Common myeloid progenitor, CD34-positive (primary cell): ENCODE data around the gene ALDOB.

Experiments used
- CTCF ChIA-PET: fragments of 350-600 bp; sonication (Branson Sonifier 250); formaldehyde crosslinking; loops from one replicate; lab custom pipeline; 2021; ENCODE audit warnings: antibody characterized with exemption; lab: Charles Lee
- POLR2A ChIA-PET: fragments of 350-600 bp; sonication (Branson Sonifier 250); formaldehyde crosslinking; loops from one replicate; lab custom pipeline; 2021; ENCODE audit warnings: antibody characterized with exemption; lab: Charles Lee
- DNase-seq, 3 donors: peaks; one replicate each; pipeline versions ENCODE4 v3.0.0 to v3.0.0-alpha.2; 2013
- H3K27ac ChIP-seq, 2 experiments: 1 replicate in 1 of 2; 2 replicates in 1 of 2; pipeline ENCODE4 v1.7.0; 2013; ENCODE audit warnings: inconsistent platforms in 2 of 2, low read length in 2 of 2, mild to moderate bottlenecking in 2 of 2, low read depth in 1 of 2, moderate library complexity in 1 of 2; ENCODE audit not compliant: severe bottlenecking in 2 of 2, insufficient read depth in 1 of 2, poor library complexity in 1 of 2
- H3K27me3 ChIP-seq, 5 experiments: replicated peaks in 2 of 5; 1 replicate in 3 of 5; 2 replicates in 2 of 5; pipeline versions ENCODE4 v1.6.1 to v1.7.0; 2013; ENCODE audit warnings: low read length in 4 of 5, mild to moderate bottlenecking in 2 of 5, moderate library complexity in 2 of 5, inconsistent platforms in 1 of 5; ENCODE audit not compliant: insufficient read depth in 5 of 5, control insufficient read depth in 4 of 5
- H3K36me3 ChIP-seq, 4 experiments: 1 replicate in 2 of 4; 2 replicates in 2 of 4; pipeline versions ENCODE4 v1.6.1 to v1.7.0; 2013; ENCODE audit warnings: low read length in 3 of 4, control low read depth in 1 of 4, mild to moderate bottlenecking in 1 of 4; ENCODE audit not compliant: control insufficient read depth in 4 of 4, insufficient read depth in 4 of 4
- H3K4me1 ChIP-seq, 4 experiments: 1 replicate in 3 of 4; 2 replicates in 1 of 4; pipeline versions ENCODE4 v1.6.1 to v1.7.1; 2013; ENCODE audit warnings: low read length in 3 of 4, mild to moderate bottlenecking in 3 of 4, control low read depth in 1 of 4, inconsistent platforms in 1 of 4, moderate library complexity in 1 of 4; ENCODE audit not compliant: control insufficient read depth in 4 of 4, insufficient read depth in 4 of 4; ENCODE audit errors: control extremely low read depth in 1 of 4
- H3K4me3 ChIP-seq, 7 experiments: 1 replicate in 4 of 7; 2 replicates in 3 of 7; pipeline versions ENCODE4 v1.5.1 to v1.7.0; 2013; ENCODE audit warnings: mild to moderate bottlenecking in 7 of 7, low read length in 6 of 7, moderate library complexity in 6 of 7, inconsistent platforms in 2 of 7, low read depth in 2 of 7, control low read depth in 1 of 7; ENCODE audit not compliant: insufficient read depth in 4 of 7, control insufficient read depth in 1 of 7; ENCODE audit errors: extremely low read depth in 1 of 7
- H3K9me3 ChIP-seq, 5 experiments: 1 replicate in 4 of 5; 2 replicates in 1 of 5; pipeline versions ENCODE4 v1.6.1 to v1.7.1; 2013; ENCODE audit warnings: low read length in 4 of 5, mild to moderate bottlenecking in 2 of 5, inconsistent platforms in 1 of 5, low read depth in 1 of 5, moderate library complexity in 1 of 5; ENCODE audit not compliant: control insufficient read depth in 4 of 5, insufficient read depth in 2 of 5; ENCODE audit errors: control extremely low read depth in 1 of 5
- WGBS: methylation state at CpG from one replicate; pipeline ENCODE4 v1.1.5; 2013; ENCODE audit not compliant: insufficient coverage; 5-methylcytosine and 5-hydroxymethylcytosine counted together

Gene ALDOB

DNA sequence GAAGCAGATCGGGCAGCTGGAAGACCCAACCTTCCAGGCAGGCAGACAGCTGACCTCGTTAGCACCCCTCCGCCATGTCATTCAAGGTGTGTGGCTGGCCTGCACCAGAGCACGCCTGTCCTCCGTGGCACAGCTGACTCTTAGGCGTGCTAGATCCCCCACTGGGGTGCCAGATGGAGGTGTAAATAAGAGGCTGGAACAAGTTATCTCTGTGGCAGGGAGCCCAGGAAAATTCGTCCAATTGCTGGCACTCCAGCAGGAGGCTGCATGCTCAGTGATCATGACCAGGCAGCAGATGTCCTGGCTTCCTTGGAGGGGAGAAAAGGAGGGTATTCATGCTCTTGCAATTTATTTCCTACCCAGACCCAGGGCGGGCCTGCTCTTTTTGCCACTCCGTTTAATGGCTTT is 7.8 kb upstream of the ALDOB start:
- H3K4me3 ChIP-seq, result no peak overlapping the region
- H3K36me3 ChIP-seq, result no peaks in the 10 kb centered on the region
- 89% methylated on average over 7 of the region's 9 CpGs for WGBS
- H3K4me1 ChIP-seq, result no peaks in the 10 kb centered on the region
- DNase-seq, result no peak
- no peaks in the 10 kb centered on the region for H3K9me3 ChIP-seq
- CTCF ChIA-PET, result interaction anchor here (0.9 kb wide), 1 partner anchor 90 kb away, joined by 3 read pairs; no protein-coding TSS in a partner anchor
- POLR2A ChIA-PET, result no interaction called here
- H3K27me3 ChIP-seq, result peaks cover 0 to 7% (median 2%) of the 10 kb centered on the region in 5 experiments
- H3K27ac ChIP-seq, result no peak overlapping the region

DNA sequence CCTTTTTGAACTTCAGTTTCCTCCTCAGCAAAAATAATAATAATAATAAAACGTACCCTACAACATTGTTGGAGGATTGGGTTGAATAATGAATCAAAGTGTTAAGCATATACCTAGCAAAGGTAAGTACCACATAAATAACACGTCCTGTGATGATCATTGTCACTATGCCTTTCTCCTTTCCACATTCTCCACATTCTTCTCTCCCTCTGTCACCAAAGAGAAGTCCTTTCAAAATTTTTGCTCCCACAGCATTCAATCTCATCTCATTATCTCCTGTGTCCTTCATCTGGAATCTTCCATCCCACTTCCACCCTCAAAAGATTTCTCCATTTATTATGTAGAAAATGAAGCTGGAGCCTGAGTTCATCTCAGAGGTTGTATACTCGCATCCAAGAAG is 7.2 kb upstream of the ALDOB start:
- H3K36me3 ChIP-seq, result no peaks in the 10 kb centered on the region
- H3K27me3 ChIP-seq, result peaks cover 0 to 7% (median 2%) of the 10 kb centered on the region in 5 experiments
- WGBS, result no CpG with 5 or more reads among the region's 3 CpGs
- H3K27ac ChIP-seq, result no peak overlapping the region
- H3K9me3 ChIP-seq, result no peaks in the 10 kb centered on the region
- CTCF ChIA-PET, result no interaction called here
- H3K4me3 ChIP-seq, result no peak overlapping the region
- DNase-seq, result no peak
- POLR2A ChIA-PET, result no interaction called here
- H3K4me1 ChIP-seq, result no peaks in the 10 kb centered on the region

GRCh38 chr9:101442318-101442717 is 6.7 kb upstream of the ALDOB start:
- Histone ChIP-seq H3K9me3 (no peaks in the 10 kb centered on the region), H3K4me3 (no peak overlapping the region), H3K4me1 (no peaks in the 10 kb centered on the region), H3K36me3 (no peaks in the 10 kb centered on the region), H3K27me3 (peaks cover 0 to 7% (median 2%) of the 10 kb centered on the region in 5 experiments), H3K27ac (no peak overlapping the region)
- WGBS, result 100% methylated on average over 3 of the region's 3 CpGs
- ChIA-PET POLR2A (no interaction called here), CTCF (no interaction called here)
- DNase-seq, result no peak

GRCh38 chr9:101440714-101441230 is 5.2 kb upstream of the ALDOB start:
- CTCF ChIA-PET, result interaction anchor here (1.0 to 1.3 kb wide), 2 partner anchors 8 to 18 kb away, joined by 3 to 5 read pairs; no protein-coding TSS in a partner anchor
- POLR2A ChIA-PET, result no interaction called here
- H3K4me3 ChIP-seq, result no peak overlapping the region
- no peaks in the 10 kb centered on the region for H3K36me3 ChIP-seq
- 65% methylated on average over 2 of the region's 3 CpGs for WGBS
- H3K27me3 ChIP-seq, result peaks cover 0 to 5% (median 0%) of the 10 kb centered on the region in 5 experiments
- no peaks in the 10 kb centered on the region for H3K4me1 ChIP-seq
- no peak overlapping the region for H3K27ac ChIP-seq
- no peaks in the 10 kb centered on the region for H3K9me3 ChIP-seq
- no peak for DNase-seq

DNA sequence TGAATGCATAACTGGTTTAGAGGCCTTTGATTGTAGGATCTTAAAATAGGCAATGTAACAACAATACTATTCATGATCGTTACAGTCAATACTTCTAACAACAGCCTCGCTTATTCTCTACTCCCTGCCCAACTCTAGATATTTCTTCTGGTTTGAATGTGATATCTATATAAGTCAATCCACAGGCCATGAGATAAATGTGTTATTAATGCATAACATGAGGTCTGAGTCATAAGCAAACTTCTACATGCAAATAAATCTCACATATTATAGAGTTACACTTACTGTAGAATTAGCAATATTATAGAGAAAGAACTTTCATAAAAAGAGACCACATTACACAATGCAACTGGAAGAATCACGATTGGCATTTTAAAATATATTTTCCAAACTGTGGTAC is 2.9 kb upstream of the ALDOB start:
- H3K4me1 ChIP-seq, result no peaks in the 10 kb centered on the region
- no peaks in the 10 kb centered on the region for H3K36me3 ChIP-seq
- H3K9me3 ChIP-seq, result no peaks in the 10 kb centered on the region
- DNase-seq, result no peak
- H3K27me3 ChIP-seq, result peaks cover 0 to 7% (median 0%) of the 10 kb centered on the region in 5 experiments
- CTCF ChIA-PET, result interaction anchor here (1.6 to 1.7 kb wide), 2 partner anchors 9 to 21 kb away, joined by 4 read pairs; no protein-coding TSS in a partner anchor
- H3K4me3 ChIP-seq, result no peak overlapping the region
- POLR2A ChIA-PET, result no interaction called here
- no peak overlapping the region for H3K27ac ChIP-seq
- WGBS, result no CpG with 5 or more reads among the region's 3 CpGs

GRCh38 chr9:101437806-101438232 is 2.2 kb upstream of the ALDOB start:
- H3K27ac ChIP-seq, result no peak overlapping the region
- no peak overlapping the region for H3K4me3 ChIP-seq
- ChIA-PET POLR2A (no interaction called here), CTCF (interaction anchor here (1.2 to 1.7 kb wide), 3 partner anchors 10 to 836 kb away, joined by 3 to 4 read pairs (median 4); no protein-coding TSS in a partner anchor)
- 100% methylated on average over 2 of the region's 2 CpGs for WGBS
- no peaks in the 10 kb centered on the region for H3K36me3 ChIP-seq
- no peaks in the 10 kb centered on the region for H3K9me3 ChIP-seq
- peaks cover 0 to 7% (median 0%) of the 10 kb centered on the region in 5 experiments for H3K27me3 ChIP-seq
- no peak for DNase-seq
- H3K4me1 ChIP-seq, result no peaks in the 10 kb centered on the region

GRCh38 chr9:101434998-101435397 is 576 bp downstream of the ALDOB start:
- no peaks in the 10 kb centered on the region for H3K9me3 ChIP-seq
- H3K4me3 ChIP-seq, result no peak overlapping the region
- H3K27ac ChIP-seq, result no peak overlapping the region
- no peaks in the 10 kb centered on the region for H3K36me3 ChIP-seq
- POLR2A ChIA-PET, result no interaction called here
- H3K4me1 ChIP-seq, result no peaks in the 10 kb centered on the region
- H3K27me3 ChIP-seq, result peaks cover 0 to 11% (median 0%) of the 10 kb centered on the region in 5 experiments
- CTCF ChIA-PET, result interaction anchor here (0.6 to 1.3 kb wide), 3 partner anchors 9 to 1505 kb away, joined by 4 to 7 read pairs (median 4); no protein-coding TSS in a partner anchor
- WGBS, result 100% methylated on average over 2 of the region's 3 CpGs
- DNase-seq, result no peak
